Neutrophil (primary cell): ENCODE data around the gene KTN1.

Experiments used
- H3K27ac ChIP-seq: fragments of 200-600 bp; sonication (generic); 2 replicates; pipeline ENCODE4 v1.5.1; 2016; ENCODE audit warnings: mild to moderate bottlenecking, moderate library complexity
- H3K27me3 ChIP-seq: fragments of 200-600 bp; sonication (generic); 2 replicates; pipeline ENCODE4 v1.6.0; 2016; ENCODE audit warnings: mild to moderate bottlenecking
- H3K36me3 ChIP-seq: fragments of 200-600 bp; sonication (generic); 2 replicates; pipeline ENCODE4 v1.5.1; 2017
- H3K4me1 ChIP-seq, 2 experiments: fragments of 200-600 bp in 1 of 2; sonication (generic) in 1 of 2; 1 replicate in 1 of 2; 2 replicates in 1 of 2; pipeline versions ENCODE4 v1.5.1 to v1.6.1; 2013 to 2016; ENCODE audit warnings: low read depth in 1 of 2, low read length in 1 of 2, mild to moderate bottlenecking in 1 of 2, moderate library complexity in 1 of 2; ENCODE audit not compliant: control insufficient read depth in 1 of 2, insufficient read depth in 1 of 2
- H3K4me3 ChIP-seq, 2 experiments: fragments of 200-600 bp in 1 of 2; sonication (generic) in 1 of 2; 1 replicate in 1 of 2; 2 replicates in 1 of 2; pipeline ENCODE4 v1.5.1; 2013 to 2016; ENCODE audit warnings: low read depth in 1 of 2, low read length in 1 of 2, mild to moderate bottlenecking in 1 of 2, moderate library complexity in 1 of 2
- H3K9me3 ChIP-seq: fragments of 200-600 bp; sonication (generic); 2 replicates; pipeline ENCODE4 v1.5.1; 2016
- CTCF ChIP-seq: fragments of 200-600 bp; sonication (generic); IDR thresholded peaks from 2 replicates; pipeline ENCODE4 v1.5.1; 2016; ENCODE audit warnings: antibody characterized with exemption

The KTN1 gene

GRCh38 chr14:55706365-55706684, 126.3 kb downstream of the KTN1 start:
- Histone ChIP-seq H3K27me3 (no peaks in the 10 kb centered on the region), H3K9me3 (no peaks in the 10 kb centered on the region), H3K36me3 (no peaks in the 10 kb centered on the region), H3K27ac (no peak overlapping the region), H3K4me3 (no peak overlapping the region), H3K4me1 (no peaks in the 10 kb centered on the region)
- TF ChIP-seq CTCF = no peak

- Histone ChIP-seq H3K27ac (no peak overlapping the region), H3K4me3 (no peak overlapping the region), H3K27me3 (no peaks in the 10 kb centered on the region), H3K4me1 (no peaks in the 10 kb centered on the region), H3K36me3 (no peaks in the 10 kb centered on the region), H3K9me3 (no peaks in the 10 kb centered on the region)
- no peak for TF ChIP-seq CTCF
Measured at GRCh38 chr14:55706893-55707292, 126.9 kb downstream of the KTN1 start.

GRCh38 chr14:55707365-55707804, 127.4 kb downstream of the KTN1 start:
- Histone ChIP-seq H3K9me3 (no peaks in the 10 kb centered on the region), H3K4me3 (no peak overlapping the region), H3K4me1 (no peaks in the 10 kb centered on the region), H3K36me3 (no peaks in the 10 kb centered on the region), H3K27me3 (no peaks in the 10 kb centered on the region), H3K27ac (no peak overlapping the region)
- TF ChIP-seq CTCF = no peak

GRCh38 chr14:55710506-55711041, 130.6 kb downstream of the KTN1 start:
- TF ChIP-seq CTCF = no peak
- no peaks in the 10 kb centered on the region for H3K9me3 ChIP-seq
- no peak overlapping the region for H3K27ac ChIP-seq
- H3K4me1 ChIP-seq = peaks cover 9 to 13% of the 10 kb centered on the region in 2 experiments
- H3K36me3 ChIP-seq = no peaks in the 10 kb centered on the region
- no peaks in the 10 kb centered on the region for H3K27me3 ChIP-seq
- no peak overlapping the region for H3K4me3 ChIP-seq

DNA sequence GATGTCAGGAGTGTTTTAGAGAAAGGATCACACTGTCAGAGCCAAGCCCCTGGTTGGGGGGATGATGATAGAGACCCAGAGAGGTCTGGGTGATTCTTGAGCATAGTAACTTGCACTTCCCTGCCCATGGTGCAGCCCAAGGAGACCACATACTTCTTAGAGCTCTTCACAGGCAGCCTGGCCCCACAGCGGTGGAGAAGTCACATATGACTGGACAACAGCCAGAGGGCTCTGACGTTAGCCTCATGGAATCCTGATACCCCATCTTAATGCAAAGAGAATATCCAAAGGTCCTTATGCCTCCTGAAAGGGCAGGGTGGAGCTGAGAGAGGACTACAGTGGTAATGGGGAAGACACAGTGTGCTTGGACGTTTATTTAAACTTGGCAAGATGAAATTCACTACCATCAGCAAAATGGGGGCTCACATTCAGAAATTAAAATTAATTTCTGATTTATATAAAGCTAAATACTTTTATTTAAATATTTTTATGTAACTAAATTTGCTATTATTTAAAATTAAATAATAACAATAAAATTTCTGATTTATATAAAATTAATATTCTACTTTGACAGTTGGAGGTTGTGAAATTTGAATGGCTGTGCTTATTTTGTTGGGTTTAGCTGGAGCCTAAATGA, 131.3 kb downstream of the KTN1 start:
- TF ChIP-seq CTCF = no peak
- H3K4me1 ChIP-seq = peaks cover 9 to 13% of the 10 kb centered on the region in 2 experiments
- no peak overlapping the region for H3K4me3 ChIP-seq
- H3K27me3 ChIP-seq = no peaks in the 10 kb centered on the region
- H3K9me3 ChIP-seq = no peaks in the 10 kb centered on the region
- no peak overlapping the region for H3K27ac ChIP-seq
- H3K36me3 ChIP-seq = no peaks in the 10 kb centered on the region
